Retina (tissue), 1 donor: ENCODE measurements around the gene ATRNL1.
A peak's percentile ranks its signal among the peaks of the same experiment; 100 is the strongest.

Experiments
- DNase-seq: peaks from one replicate; pipeline ENCODE4 v3.0.0-alpha.2; 2016

Gene ATRNL1

DNA sequence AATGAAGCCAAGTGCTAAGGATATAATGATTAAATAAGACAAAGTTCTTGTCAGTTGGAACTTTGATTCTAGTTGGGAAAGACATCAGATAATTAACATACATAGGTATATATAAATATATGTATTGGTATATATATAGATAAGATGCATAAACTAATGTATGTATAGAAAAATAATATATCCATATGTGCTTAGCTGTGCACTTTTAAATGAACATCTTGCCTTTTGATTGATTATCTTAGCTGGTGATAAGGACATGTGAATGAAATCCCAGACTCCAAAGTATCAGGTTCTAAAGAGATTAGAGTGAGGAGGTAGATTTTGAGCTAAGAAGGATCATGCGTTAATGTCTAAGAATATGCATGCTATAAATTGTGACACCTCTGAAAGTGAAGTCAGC lies 822.3 kb downstream of the ATRNL1 start:
- no peak for DNase-seq

DNA sequence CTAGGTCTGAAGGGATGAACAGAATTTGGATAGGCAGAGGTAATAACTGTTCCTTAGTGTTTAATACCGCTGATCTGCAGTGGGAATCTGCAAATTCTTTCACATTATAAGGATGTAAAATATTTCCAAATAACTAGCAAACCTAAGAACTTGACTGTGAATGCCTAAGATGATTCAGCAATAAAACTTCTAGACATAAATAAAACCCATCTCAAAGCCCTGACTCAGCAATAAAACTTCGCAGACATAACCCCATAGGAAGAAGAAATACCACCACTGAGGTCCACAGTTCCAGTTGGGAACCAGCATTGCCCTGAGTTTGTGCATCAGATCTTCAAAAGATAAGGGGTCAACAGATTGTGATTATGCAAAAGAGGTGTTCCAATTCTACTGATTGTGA lies 825.6 kb downstream of the ATRNL1 start:
- DNase-seq = no peak

DNA sequence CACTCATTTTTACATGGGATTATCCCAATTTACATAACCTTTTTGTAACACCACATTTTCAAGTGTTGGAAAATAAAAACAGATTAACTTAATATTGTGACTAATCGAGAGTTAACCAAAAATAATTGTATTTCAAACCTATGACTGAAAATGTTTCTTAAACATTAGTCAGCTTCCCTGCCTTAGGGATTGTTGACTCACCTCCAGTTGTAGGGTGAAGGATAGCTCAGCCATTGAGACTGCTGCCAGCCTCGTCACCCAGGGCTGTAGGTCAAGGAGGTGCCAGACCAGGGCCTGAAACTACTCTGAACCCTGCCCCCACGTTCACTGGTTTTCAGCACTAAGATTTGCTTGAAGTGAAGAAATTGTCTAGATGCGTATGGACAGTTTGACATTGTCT lies 828.6 kb downstream of the ATRNL1 start:
- DNase-seq = no peak

DNA sequence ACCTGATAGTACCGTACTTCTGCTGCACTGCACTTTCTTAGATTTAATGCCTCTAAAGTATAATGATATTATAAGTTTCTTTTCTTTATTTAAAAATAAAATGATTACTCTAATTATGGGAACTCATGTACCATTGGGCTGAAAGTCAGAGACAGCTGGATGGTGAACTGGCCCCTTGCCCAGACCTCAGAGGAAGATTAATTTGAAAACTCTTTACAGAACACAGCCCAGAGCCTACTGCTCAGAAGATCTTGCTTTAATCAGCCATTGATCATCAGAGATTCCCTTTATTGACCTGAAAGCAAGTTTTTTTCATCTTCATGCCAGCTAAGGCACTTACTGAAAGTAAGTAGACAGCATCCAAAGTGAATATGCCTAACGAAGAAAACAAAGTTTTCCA lies 838.1 kb downstream of the ATRNL1 start:
- no peak for DNase-seq

DNA sequence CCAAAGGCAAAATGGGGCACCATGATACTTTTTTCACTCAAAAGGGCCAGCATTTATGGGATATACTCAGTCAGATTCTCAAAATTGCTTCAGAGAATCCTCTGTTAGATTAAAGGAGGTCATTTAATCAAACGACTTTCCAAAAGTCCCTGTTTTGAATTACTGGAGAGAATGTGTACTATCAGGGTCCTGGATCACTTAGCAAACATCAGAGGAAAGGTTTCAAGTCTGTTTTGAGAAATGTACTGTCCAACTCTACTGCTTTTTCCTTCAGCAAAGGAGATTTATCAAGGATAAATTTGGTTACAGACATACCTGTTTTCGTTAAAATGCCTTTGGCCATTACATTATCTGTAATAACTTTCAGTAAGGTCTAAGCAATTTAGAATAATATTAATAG lies 838.9 kb downstream of the ATRNL1 start:
- no peak for DNase-seq

DNA sequence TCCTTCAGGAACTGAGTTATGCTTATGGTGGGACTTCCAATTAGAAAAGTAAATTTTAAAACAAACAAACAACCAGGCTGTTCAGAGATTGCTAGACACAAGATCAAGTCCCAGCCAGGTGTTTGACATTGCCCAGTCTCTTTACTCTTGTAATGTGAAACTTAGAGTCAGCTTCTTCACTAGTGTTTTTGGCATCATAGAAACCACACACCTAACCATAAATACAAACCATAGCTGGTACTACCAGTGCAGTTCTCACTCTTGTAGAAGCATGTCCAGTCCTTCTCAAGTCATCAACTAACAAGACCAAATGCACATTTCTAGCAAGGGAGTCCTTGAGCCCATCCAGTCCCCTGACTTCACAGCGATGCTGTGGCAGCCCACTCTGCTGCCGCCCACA lies 839.9 kb downstream of the ATRNL1 start:
- no peak for DNase-seq

DNA sequence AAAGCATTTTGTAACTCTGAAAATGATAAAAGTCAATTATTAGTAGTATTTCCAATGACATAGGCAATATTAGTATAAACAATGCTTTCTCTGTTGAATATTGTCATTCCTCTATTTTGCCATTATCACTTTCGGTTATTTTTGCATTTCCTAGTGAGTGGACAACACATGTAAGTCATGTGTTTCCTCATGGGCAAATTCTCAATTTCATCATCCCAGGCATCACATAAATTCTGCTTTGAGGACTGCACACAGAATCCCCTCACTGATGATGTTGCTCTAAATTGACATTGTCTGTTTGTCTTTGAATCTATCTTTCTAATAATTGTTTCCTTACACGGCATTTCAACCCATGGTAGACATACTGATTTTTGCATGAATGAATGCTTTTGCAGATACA lies 842.6 kb downstream of the ATRNL1 start:
- DNase-seq = no peak

DNA sequence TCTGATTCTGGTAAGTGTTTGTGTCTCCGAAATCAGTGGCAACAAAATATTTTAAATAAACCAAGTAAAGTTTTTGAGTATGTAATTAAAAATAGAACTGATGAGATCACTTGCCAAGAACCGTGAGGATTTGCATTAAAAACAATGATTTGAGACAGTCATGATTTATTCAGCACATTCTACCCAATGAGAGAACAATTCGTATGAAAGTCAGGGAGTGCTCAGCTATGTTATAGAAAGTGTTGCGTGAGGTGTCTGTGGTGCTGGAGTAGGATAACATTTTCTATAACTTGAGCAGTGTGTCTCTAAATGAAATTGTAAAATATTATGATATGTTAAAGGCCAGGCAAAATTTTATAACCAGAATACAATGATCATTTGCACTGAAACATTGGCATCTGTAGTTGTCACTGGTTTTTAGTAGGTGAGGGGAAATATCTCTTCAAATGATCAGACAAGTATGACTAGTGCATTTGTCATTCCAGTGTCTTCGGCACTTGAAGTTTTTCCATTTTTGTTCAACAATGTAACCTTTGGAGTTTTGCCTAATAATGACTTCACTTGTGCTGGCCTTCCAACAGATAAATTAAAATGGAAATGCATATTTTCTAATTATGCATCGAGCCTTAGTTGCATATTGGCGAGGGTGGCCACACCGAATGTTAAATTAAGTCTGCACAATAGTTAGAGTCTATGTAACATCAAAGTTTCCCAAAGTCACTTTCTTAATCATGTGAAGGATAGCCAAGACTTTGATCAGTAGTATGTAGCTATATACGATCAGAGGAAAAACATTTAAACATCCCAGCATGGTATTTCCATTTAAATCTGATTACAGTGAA lies 844.0 kb downstream of the ATRNL1 start:
- no peak for DNase-seq

DNA sequence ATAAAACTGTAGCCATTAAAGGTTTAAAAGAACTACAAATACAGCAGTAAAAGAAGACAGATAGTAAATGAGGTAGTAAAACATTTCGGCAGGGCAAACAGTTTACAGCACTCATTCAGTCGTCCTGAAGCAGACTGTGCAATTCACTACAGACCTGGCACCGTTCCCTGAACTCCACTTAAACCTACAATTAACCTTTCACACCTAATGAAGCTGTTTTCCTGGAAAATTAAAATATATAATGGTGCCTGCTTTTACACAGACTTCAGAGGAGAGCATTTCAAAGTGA lies 844.5 kb downstream of the ATRNL1 start:
- DNase-seq = no peak

DNA sequence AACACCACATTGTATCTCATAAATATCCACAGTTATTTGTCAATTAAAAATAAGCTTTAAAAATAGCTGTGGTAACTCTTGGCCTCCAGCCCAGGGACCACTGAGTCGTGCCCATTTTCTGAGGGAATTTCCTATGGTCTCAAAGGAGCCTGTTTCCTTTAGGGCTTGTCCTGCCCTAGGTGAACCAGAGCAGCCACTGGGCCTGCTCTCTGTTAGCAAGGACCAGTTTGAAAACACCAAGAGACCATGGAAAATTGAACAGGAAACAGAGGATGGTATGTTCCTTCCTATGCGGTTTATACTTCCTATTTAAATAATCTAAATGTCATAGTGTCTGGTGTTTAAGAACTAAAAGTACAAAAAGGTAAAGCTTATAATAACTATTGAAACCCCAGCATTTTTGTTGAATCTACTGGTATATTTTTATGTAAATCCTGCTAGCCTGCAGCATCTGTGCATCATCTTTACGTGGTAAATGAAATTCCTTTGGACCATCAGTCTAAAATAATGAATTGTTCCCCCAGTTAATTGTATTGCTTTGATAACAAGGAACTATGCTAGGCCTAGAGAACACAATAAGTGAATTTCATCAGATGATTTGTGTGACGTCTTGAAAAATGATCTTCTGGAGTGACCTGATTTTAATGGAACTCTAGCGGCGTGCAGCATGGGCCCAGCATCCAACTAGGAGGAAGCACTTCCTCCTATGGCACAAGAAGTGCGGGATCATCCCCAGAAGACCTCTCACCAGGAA lies 846.1 kb downstream of the ATRNL1 start:
- no peak for DNase-seq

DNA sequence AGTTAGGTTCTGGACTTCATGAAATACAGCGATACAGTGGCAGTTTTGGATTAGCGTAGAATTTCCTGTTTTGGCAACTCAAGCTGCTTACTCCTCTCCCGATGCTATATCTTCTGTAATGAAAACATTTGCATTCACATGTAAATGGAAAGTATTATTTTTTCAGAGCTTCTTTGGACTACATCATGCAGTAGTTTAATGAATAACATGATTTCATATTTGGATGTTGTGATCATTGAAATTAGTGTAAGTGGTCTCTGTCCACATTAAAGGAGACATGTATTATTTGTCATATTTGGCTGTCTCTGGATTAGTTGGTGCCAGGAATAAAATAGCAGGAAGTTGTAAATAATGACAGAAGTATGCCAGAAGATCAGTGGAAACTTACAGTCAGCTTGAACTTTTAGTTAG lies 848.2 kb downstream of the ATRNL1 start:
- no peak for DNase-seq

DNA sequence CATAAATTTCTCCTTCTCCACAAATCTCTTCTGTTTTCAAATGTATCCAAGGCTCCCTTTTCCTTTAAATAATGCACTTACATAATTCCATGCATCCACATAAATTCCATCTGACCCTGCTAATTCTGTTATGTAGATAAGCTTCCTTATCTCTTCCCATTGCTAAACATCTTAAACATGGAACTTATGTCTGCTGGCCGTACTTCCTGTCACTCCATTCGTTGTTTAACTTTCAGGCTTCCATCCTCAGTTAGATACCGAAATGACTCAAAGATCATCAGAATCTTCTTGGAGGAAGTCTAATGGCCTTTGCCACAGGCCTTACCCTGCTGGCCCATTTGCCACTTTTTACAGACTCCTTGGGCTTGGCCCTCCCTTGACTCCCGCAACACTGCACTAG lies 848.9 kb downstream of the ATRNL1 start:
- no peak for DNase-seq

DNA sequence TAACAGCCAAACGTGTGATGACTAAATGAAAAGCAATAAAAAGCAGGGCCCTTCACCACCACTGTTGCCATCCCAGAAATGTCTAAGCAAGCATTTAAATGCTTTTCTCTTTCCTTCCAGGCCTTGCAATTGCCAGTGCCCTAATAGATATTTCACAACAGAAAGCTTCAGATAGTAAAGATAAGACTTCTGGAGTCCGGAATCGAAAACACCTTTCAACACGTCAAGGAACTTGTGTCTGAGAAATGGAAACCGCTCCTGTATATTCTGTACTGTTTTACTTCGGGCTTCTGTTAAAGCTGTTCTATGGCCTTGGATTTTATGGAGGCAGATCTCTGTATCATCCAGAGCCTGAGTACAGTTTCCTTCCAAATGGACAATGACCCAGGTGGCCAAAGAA lies 851.4 kb downstream of the ATRNL1 start:
- DNase-seq = no peak

DNA sequence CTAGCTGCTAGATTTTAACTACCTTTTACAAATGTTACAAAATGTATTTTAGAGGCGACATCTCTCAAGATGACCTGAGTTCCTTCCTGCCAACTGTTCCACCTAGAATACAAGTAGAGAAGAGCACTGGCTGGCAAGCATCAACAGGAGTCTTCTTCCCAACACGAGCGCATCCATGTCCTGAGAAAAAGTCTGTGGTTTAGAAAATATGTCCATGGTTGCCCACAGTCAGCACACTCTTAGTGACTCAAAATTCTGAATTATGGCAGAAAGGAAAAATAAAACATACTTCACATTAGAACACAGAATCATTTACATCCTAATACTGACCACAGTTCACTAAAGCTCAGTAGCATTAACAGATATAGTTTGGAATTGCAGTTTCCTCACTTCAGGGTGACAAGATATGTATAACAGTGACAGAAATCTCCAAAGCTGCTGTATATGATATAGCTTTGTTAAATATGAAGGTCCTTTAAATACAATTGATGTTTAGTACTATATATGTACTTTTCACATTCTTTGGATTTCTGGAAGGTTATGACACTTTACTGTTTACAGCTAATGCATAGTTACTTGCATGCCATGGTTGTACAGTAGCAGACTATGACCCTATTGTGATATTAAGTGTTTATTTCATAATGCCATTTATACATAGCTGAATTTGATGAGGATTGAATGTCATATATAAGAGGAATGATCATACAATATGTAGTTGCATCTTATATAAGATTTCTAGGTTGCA lies 852.7 kb downstream of the ATRNL1 start:
- DNase-seq = no peak

DNA sequence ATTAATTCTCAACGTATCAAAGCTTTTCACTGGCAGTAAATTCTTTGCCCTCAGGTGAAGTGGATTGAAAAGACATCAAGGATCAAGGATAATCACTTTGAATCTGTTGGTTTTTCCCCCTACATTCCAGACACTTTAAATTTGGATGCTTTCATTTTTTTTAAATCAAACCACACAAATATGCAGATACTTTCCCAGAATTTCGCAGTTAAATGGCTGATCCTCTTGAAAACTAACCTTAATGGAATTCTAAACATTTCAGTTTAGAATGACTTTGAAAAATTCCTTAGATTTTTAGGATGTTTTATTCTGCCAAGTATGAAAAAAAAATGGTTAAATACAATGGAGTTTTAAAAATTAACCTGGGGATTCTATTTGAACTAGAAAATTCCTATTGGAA lies 853.9 kb downstream of the ATRNL1 start:
- DNase-seq = no peak

DNA sequence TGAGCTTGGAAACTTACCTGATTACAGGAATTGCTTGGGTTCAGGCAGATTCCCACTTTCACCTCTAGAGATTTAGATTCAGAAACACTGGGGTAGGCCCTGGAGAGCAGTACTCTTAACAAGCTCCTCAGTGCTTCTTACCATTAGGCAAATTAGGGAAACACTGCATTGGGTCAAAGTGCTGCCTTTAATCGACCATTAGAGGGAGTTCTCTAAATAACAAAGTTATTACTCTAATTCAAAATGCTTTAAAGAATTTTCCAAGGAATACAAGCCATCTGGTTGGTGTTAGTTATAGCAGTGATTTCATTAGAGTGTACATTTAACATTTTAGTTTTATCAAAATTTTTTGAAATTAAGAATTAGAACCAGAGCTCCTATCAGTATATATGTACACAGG lies 855.3 kb downstream of the ATRNL1 start:
- DNase-seq = no peak

DNA sequence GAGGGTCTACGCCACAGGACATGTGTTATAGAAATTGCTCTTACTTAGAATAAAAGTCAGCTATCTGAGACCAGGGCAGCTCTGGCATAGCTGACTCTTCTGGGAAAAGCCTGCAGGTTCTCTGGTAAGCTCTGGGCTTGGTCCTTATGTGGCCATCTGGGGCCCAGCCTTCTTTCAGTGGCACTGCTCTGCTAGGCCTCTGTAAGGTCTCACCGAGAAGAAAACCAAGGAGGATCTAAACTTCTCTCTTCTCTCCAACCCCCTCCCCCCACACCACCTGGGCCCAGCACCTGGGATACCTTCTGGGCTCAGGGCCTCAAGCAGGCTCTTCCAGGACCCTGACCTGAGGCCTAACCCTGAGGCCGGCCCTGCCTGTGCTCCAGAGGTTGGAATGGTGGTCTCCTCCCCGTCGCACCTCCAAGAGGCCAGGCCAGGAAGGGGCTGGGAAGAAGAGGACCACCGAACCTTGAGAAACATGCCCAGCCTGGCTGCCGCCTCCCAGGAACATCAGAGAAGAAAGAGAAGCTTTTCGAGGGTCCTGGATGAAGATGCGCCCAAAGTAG lies 856.2 kb downstream of the ATRNL1 start:
- no peak for DNase-seq

DNA sequence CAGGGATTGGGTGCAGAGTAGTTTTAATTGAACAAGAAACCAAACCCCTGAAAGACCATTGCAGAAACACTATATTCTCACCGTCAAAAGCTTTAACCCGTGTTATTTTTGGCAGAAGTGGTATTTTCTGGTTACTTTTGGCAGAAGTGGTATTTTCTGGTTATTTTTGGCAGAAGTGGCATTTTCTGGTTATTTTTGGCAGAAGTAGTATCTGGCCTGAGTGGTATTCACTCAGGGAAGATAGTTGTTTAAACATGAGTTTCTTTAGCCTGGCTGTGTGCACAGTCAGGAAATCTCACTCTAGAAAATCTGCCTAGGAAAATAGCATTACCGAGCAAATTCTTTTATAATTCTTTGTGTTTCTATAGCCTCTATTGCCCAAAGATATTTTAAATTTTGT lies 857.2 kb downstream of the ATRNL1 start:
- no peak for DNase-seq

DNA sequence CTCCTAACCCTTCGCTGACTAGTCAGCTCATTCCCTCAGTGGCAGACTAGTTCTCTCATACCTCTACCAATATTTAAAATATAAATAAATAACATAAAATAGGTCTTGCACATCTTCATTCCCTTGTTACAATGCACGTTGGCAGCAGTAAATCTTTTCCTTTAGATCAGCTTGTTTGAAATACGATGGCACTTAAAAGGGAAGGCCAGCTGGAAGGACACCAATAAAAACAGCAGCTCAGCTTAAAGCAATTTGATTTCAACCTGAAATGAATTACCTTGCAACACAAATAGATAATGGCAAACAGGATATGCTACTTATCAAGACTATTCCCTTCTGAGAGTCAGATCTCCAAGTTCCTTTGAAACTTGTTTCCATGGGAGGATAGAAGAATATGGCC lies 858.1 kb downstream of the ATRNL1 start:
- no peak for DNase-seq

DNA sequence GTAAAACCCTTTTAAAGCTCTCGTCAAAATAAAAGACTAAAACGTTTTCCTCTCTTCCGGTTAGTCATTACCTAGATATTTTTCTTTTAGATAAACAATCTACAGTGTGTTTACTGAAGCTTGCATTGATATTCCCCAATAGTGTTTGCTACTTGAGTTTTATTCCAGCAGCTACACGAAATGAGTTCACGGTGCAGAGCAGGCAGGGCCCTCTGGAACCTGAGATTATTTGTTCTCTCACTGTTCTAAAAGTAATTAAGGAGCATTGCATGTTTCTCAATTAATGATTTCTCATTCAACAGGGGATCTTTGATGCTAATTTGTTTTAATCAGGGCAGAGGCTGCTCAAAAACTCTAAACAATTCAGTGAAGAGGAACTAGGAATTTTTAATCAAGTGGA lies 860.1 kb downstream of the ATRNL1 start:
- DNase-seq = peak; percentile 56

DNA sequence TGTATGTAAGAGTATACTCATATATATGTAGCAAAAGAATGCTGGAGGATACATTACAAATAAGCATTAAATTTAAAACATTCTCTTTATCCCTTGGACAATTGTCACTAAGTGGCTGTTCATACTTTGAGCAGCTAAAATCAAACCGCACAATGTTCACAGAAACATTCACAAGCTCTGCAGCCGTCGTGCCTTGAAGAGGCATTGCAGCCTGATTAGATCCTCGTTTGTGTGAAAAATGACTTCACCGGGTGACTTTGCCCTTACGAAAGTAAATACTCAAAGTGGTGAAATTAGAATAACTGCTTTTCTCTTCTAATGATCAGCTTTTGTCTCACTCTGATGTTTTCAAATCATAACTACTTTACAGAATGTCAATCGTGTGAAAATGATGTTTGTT lies 860.8 kb downstream of the ATRNL1 start:
- DNase-seq = no peak

DNA sequence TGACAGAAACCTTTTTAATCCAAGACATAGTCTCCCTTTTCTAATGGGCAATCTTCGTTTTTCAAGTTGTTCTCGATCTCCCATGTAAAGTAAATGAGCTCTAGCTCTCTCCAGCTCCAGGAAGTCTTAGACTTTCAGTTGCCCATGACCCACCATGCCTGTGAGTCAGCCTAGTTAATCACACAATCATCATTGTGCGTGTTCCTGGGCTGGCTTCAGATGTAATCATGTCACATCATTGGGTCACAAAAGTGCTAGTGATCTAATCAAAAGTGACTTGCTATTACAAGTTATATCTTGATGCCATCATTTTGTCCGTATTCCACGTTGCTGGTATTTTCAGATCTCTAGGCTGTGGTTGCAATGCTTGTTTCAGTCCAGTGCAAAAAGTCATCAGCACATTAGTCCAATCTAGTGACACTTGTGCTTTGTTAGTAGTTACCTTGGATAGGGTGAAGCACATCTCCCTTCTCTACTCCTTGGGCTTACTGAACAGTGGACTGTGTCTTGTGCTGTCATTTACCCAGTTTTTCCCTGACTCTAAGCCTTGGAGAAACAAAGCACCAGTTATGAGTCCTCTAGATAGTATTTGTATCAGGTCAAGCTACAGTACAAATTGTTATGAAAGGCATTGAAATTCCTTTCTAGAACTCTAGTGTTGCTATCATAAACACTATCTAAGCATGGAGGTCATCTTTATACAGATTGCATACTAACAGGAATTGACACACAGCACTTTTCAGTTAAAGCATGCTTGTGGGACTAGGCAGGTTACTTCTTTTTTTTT lies 863.3 kb downstream of the ATRNL1 start:
- DNase-seq = peak; percentile 64

DNA sequence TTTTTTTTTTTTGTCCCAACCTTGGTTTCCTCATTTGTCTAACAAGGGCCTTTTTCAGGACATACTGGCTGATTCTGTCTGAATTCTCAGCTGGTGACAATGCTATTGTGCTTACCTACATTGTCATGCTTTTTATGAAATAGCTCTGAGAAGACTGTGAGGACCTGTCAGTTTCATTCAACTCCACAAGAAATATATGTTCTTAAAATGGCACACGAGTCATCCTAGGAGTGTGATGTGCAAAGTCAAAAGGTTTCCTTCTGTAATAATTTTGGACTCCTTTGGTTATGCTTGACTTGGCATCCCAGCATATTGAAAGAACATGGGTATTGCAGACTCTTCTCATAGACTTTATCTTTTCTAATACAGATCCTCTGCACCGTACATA lies 863.8 kb downstream of the ATRNL1 start:
- DNase-seq = peak; percentile 53
